BE2C (cell line): Measurements from ENCODE around the gene C12orf56.

Source experiments
- DNase-seq: peaks from one replicate; pipeline ENCODE4 v3.0.0-alpha.2; 2020
- H3K27me3 ChIP-seq: fragments of 250-450 bp; sonication (Bioruptor Pico); 2 replicates; pipeline ENCODE4 v1.5.1; 2020; ENCODE audit warnings: mild to moderate bottlenecking
- H3K36me3 ChIP-seq: fragments of 250-450 bp; sonication (Bioruptor Pico); 2 replicates; pipeline ENCODE4 v1.5.1; 2020; ENCODE audit warnings: mild to moderate bottlenecking
- H3K4me1 ChIP-seq: fragments of 250-450 bp; sonication (Bioruptor Pico); 2 replicates; pipeline ENCODE4 v1.5.1; 2020
- H3K4me3 ChIP-seq: 2 replicates; pipeline ENCODE4 v1.5.1; 2011; ENCODE audit warnings: low read depth, low read length
- H3K9me3 ChIP-seq: fragments of 250-450 bp; sonication (Bioruptor Pico); 2 replicates; pipeline ENCODE4 v1.5.1; 2020
- TF ChIP-seq, protein P1 (sequence below): IDR thresholded peaks from 2 replicates; pipeline ENCODE4 v1.5.1; 2012; ENCODE audit warnings: mild to moderate bottlenecking, low read depth, low read length

C12orf56 gene

DNA sequence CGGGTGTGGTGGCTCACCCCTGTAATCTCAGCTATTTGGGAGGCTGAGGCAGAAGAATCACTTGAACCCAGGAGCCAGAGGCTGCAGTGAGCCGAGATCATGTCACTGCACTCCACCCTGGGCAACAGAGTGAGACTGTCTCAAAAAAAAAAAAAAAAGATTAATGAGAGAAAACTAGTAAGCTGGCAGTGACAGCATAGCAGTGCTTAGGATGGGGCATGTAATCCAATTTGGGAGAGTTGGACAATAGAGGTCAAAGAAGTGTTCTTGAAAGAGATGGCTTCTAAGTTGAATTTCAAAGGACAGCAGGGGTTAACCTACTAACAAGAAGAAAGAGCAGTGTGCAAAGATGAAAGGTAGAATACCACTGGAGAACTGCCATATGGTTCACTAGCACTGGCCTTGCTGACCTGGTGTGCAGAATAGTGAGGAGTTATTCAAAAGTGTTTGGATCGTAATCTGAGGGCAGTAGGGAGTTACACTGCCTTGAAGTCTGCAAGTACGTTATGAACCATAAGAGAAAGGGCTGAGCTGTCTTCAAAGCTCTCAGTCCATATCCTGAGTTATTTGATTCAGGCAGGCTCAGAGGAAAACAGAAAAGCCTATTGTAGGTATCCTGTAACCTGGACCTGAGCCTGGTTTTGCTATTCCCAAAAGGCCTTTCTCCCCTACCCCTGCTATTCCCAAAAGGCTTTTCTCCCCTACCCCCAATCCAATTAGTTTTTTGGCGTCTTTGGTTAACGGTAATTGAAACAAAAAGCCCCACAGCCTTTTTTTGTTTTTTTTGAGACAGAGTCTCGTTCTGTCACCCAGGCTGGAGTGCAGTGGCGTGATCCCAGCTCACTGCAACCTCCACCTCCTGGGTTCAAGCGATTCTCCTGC is 17.0 kb upstream of the C12orf56 start:
- Histone ChIP-seq H3K9me3 (no peaks in the 10 kb centered on the region), H3K4me3 (no peak overlapping the region), H3K27me3 (no peaks in the 10 kb centered on the region), H3K4me1 (no peaks in the 10 kb centered on the region), H3K36me3 (peaks cover 37% of the 10 kb centered on the region)
- DNase-seq: no peak
- TF ChIP-seq, protein P1, sequence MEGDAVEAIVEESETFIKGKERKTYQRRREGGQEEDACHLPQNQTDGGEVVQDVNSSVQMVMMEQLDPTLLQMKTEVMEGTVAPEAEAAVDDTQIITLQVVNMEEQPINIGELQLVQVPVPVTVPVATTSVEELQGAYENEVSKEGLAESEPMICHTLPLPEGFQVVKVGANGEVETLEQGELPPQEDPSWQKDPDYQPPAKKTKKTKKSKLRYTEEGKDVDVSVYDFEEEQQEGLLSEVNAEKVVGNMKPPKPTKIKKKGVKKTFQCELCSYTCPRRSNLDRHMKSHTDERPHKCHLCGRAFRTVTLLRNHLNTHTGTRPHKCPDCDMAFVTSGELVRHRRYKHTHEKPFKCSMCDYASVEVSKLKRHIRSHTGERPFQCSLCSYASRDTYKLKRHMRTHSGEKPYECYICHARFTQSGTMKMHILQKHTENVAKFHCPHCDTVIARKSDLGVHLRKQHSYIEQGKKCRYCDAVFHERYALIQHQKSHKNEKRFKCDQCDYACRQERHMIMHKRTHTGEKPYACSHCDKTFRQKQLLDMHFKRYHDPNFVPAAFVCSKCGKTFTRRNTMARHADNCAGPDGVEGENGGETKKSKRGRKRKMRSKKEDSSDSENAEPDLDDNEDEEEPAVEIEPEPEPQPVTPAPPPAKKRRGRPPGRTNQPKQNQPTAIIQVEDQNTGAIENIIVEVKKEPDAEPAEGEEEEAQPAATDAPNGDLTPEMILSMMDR: no peak

DNA sequence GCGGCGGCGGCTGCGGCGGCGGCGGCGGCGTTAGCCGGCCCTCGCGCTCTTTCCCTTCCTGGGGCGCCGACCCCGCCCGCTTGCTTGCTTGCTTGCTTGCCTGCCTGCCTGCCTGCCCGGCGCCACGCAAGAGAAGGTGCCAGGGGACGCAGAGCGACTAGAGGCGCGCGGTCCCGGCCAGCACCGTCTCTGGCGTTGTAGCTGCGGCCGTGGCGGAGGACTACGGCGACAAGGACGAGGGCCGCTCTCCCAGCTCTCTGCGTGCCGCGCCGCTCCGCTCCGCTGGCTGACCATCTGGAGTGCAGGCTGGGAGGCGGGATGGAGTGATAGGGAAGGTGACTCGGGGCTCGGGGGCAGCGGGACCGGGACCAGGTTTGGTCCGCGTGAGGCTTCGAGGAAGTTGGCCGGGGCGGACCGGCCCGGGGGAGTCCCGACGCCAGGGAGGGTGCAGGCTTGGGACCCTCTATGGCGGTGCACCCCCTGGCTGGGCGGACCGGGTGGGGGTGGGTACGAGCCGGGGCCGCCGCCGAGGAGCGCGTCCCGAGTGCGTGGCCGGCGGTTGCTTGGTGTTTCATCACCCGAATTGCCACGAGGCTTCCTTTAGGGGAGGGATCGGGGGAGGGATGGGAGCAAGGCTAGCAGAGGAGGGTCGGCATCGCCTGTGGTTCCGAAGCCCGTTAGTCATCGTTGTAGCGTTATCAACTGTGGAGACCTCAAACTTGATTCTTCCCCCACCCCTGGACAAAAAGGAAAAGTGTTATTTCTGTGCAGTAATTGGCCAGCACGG is 14.1 kb upstream of the C12orf56 start:
- DNase-seq: peak; percentile 81

DNA sequence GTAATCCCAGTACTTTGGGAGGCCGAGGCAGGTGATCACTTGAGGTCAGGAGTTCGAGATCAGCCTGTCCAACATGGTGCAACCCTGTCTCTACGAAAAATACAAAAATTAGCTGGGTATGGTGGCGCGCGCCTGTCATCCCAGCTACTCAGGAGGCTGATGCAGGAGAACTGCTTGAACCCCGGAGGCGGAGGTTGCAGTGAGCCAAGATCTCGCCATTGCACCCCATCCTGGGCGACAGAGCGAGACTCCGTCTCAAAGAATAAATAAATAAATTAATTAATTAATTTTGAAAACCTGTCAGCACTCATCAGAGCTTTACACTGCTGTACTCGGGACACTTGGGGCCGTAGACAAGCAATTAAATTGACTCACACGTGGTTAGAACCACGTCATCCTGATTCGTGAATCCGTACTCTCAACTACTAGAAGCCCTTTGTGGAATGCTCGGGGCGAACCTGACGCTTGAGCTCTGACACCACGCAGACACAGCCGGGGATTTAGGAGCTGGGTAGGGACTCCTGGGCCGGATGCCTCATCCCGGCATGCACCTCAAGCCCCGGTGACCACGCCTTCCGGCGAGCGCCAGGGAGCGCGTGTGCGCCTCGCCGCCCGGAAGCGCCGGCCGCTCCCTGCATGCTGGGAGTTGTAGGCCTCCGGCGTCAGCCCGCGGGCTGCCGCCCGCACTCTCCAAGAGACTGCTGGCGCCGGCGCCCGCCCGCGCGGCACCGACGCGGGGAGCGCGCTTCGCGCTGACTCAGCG is 13.3 kb upstream of the C12orf56 start, which contains the start of gene XPOT:
Gene XPOT (plus strand): TSS at position 686 of the 763 bp plus-strand sequence. CDS start 5,644 bp downstream, outside the sequence.
- 0 out of 2 replicates have a peak, but pooled peaks cover 4% of the 10 kb centered on the region for H3K4me1 ChIP-seq
- peak; percentile 98 for DNase-seq
- H3K27me3 ChIP-seq: no peaks in the 10 kb centered on the region
- TF ChIP-seq, protein P1: no peak
- H3K4me3 ChIP-seq: peak within 1 kb of the TSS; percentile 97
- H3K36me3 ChIP-seq: peaks cover 7% of the 10 kb centered on the region
- H3K9me3 ChIP-seq: no peaks in the 10 kb centered on the region

More for the DNA sequence above, 14.1 kb upstream of the C12orf56 start:
- TF ChIP-seq, protein P1: no peak
- H3K36me3 ChIP-seq: peaks cover 10% of the 10 kb centered on the region
- peak overlapping the region; percentile 97 for H3K4me3 ChIP-seq
- 0 out of 2 replicates have a peak, but pooled peaks cover 4% of the 10 kb centered on the region for H3K4me1 ChIP-seq
- no peaks in the 10 kb centered on the region for H3K27me3 ChIP-seq
- no peaks in the 10 kb centered on the region for H3K9me3 ChIP-seq

DNA sequence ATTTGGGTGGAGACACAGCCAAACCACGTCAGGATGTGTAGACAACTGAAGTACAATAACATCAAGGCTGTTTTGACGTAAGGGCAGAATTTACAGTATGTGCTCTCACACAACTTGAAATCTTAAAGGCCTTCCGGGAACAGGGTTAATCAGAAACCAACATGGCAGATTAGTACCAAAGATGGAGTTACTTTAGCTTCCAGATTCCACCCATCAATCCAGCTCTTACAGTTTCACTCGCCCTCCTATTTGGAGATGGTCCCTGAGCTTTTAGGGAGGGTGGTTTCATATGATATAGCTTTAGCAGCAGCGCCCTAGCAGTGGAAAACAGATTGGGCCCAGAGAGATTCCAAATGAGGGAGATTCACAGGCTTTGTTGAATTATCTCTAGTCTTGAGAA is 11.6 kb upstream of the C12orf56 start:
- TF ChIP-seq, protein P1: no peak
- H3K27me3 ChIP-seq: no peaks in the 10 kb centered on the region
- DNase-seq: no peak

DNA sequence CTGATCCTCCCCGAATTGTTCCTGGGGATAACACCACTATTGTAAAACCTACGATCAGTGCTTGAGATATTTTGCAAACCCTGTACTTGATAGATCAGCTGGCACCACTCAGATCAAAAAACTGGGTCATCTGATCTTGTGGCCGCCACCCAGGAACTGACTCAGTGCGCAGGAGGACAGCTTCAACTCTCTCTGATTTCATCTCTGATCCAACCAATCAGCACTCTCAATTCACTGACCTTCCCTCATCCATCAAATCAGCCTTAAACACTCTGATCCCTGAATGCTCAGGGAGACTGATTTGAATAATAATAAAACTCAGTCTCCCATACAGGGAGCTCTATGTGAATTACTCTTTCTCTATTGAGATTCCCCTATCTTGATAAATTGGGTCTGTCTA is 9.5 kb upstream of the C12orf56 start:
- H3K4me3 ChIP-seq: no peak overlapping the region
- no peaks in the 10 kb centered on the region for H3K27me3 ChIP-seq
- peaks cover 4% of the 10 kb centered on the region; the same call in 1 of the 2 replicates for H3K4me1 ChIP-seq
- H3K9me3 ChIP-seq: no peaks in the 10 kb centered on the region
- H3K36me3 ChIP-seq: peaks cover 5% of the 10 kb centered on the region
- TF ChIP-seq, protein P1: no peak
- no peak for DNase-seq

More for the DNA sequence above, 11.6 kb upstream of the C12orf56 start:
- Histone ChIP-seq H3K4me1 (0 out of 2 replicates have a peak, but pooled peaks cover 4% of the 10 kb centered on the region), H3K9me3 (no peaks in the 10 kb centered on the region), H3K4me3 (no peak overlapping the region), H3K36me3 (peaks cover 7% of the 10 kb centered on the region)
